Islet of Langerhans (tissue), 1 donor: Measurements from ENCODE around the gene MCC.

Experiments used
- FAIRE-seq: peaks from one replicate; lab custom pipeline; 2011; peaks lifted over from hg19 to GRCh38; lab: Jason Lieb, UNC

The MCC gene

DNA sequence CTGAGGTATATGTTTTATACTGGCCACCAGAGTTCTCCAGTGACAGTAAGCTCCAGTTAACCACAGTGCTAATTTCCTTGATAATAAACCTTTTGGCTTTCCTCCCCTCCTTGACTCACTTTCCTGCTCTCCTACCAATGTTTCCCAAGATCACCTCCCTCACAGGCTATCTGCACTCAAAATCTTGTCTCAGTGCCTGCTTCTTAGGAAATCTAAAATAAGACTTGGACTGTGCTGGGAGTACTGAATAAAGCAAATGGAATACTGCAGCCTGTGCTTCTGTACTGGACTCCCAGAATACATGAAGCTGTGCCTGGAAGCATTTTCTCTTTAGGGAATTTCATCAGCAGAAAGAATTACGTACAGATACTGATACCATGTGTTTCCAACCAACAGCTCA, 513.4 kb downstream of the MCC start:
- no peak for FAIRE-seq

DNA sequence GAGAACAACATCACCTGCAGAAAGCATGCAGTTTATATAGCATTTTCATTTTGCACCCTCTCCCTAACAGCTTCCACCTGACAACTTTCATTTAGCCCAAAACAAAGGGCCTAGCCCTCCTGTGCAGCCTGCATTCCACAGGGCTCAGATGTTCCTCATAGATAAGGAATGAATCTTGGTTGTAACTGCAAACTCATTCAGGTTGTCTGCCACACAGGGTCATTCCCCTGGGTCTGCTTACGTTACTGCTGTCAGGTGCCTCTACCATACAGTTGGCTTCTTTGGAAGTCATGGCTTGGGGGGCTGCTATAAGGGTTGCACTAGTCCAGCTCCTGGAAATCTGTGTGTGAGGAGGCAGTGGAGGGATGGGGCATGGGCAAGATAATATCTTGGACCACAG, 514.3 kb downstream of the MCC start:
- no peak for FAIRE-seq

- FAIRE-seq: no peak
These were observed 515.2 kb downstream of the MCC start for GRCh38 chr5:112973036-112973435.
